Measurements from ENCODE around the gene CD300A. TPM values are rescaled to one million over a fixed set of nuclear protein-coding genes. Genes with fewer than 3 reads are reported as not detected.

The CD300A gene
- total and polyA plus RNA-seq, 2 donors (not counting 3 experiments of a cell fraction or from before 2014, with no cell fraction given), result not detected

DNA sequence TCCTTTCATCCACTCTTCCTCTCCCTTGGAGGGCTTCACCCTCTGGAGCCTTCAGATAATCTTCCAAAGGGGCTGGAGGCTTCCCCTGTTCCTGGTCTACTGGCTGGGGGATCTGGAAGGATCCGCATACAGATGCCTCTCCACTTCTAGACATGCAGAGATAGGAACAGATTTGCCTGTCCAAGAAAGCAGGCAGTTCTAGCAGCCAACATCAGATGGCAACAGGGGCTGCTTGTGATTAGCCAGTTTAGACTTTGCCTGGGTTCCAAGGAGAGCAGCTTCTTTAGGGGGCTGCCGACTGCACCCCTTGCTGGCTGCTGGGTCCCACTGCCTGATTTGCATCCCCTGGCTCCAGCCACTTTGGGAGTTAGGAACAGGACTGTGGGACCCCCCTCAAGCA, 6.2 kb upstream of the CD300A start:
- TF ChIP-seq MYC (IDR thresholded peaks at IDR 0.05; ENCODE audit: low read depth, low read length), result no peak
- no peak for TF ChIP-seq JUN (IDR thresholded peaks at IDR 0.05; ENCODE audit: borderline replicate concordance, insufficient read depth, insufficient read length, low read depth)
- TF ChIP-seq, protein P1, sequence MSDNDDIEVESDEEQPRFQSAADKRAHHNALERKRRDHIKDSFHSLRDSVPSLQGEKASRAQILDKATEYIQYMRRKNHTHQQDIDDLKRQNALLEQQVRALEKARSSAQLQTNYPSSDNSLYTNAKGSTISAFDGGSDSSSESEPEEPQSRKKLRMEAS (IDR thresholded peaks at IDR 0.05; ENCODE audit: insufficient read depth, insufficient read length), result no peak
- no peak for TF ChIP-seq GATA2 (IDR thresholded peaks at IDR 0.05; ENCODE audit: insufficient read depth, insufficient read length, low read depth, low read length)
- TF ChIP-seq POLR2AphosphoS5 (IDR thresholded peaks at IDR 0.05; ENCODE audit: insufficient read depth, low read depth, low read length), result no peak
- Histone ChIP-seq H3K27ac (ENCODE audit: insufficient read depth, low read depth, low read length) (no peak overlapping the region), H3K4me2 (ENCODE audit: insufficient read depth, low read length) (no peak overlapping the region), H3K36me3 (ENCODE audit: control insufficient read depth in 2 of 2, extremely low read depth in 1 of 2, insufficient read depth in 2 of 2, low read length in 2 of 2) (no peaks in the 10 kb centered on the region), H3K9me1 (replicated peaks; ENCODE audit: control insufficient read depth, extremely low read depth, insufficient read depth, low read length) (no peaks in the 10 kb centered on the region), H4K20me1 (replicated peaks; ENCODE audit: control insufficient read depth, extremely low read depth, insufficient read depth, low read length) (no peaks in the 10 kb centered on the region), H3K9ac (replicated peaks; ENCODE audit: extremely low read depth, insufficient read depth, low read length) (no peak overlapping the region), H3K9me3 (replicated peaks; ENCODE audit: control insufficient read depth, insufficient read depth, low read length) (no peaks in the 10 kb centered on the region), H3K79me2 (ENCODE audit: control insufficient read depth, insufficient read depth, low read length) (no peaks in the 10 kb centered on the region), H3K4me1 (ENCODE audit: control insufficient read depth, extremely low read depth, insufficient read depth, low read length) (no peaks in the 10 kb centered on the region), H3K27me3 (ENCODE audit: control insufficient read depth in 2 of 2, insufficient read depth in 2 of 2, low read length in 2 of 2) (no peaks in the 10 kb centered on the region), H2AFZ (ENCODE audit: low read depth, low read length) (no peak overlapping the region), H3K4me3 (replicated peaks in 1 of 3; ENCODE audit: insufficient read depth in 1 of 3, low read depth in 1 of 3, low read length in 3 of 3) (no peak overlapping the region)
- no TSS peak for BruUV-seq (replicated peaks)
- POLR2A ChIA-PET, result no interaction called here
- intact Hi-C loops (cut with micrococcal nuclease), result no loop called here
- FAIRE-seq, result no peak
- CTCF ChIA-PET, result interaction anchor here (0.7 to 9.2 kb wide), 2 partner anchors 80 to 245 kb away, joined by 3 to 221 read pairs; no protein-coding TSS in a partner anchor
- DNase-seq (ENCODE audit: low read depth, low spot score), result no peak
- dilution Hi-C loops (cut with MboI; ENCODE audit: extremely low pct_ligation_motif_present, low sequenced_read_pairs), result no loop called here

DNA sequence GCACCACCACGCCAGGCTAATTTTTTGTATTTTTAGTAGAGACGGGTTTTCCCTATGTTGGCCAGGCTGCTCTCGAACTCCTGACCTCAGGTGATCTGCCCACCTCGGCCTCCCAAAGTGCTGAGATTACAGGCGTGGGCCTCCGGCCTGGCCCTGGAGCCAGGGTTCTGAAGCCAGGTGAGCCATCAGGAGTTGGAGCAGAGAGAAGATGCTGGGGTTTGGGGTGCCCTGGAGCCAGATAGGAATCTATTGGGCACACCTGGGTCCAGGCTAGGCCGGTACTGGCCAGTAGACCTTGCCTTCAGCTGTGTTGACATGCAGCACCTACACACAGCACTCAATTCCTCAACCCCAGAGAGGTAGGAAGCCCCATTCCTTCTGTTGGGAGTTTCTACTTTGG, 5.4 kb upstream of the CD300A start:
- dilution Hi-C loops (cut with MboI; ENCODE audit: extremely low pct_ligation_motif_present, low sequenced_read_pairs), result no loop called here
- ChIA-PET POLR2A (interaction anchor here (0.7 kb wide), 2 partner anchors 55 to 162 kb away, joined by 3 to 5 read pairs; no protein-coding TSS in a partner anchor), CTCF (interaction anchor here (9.2 kb wide), 1 partner anchor 81 kb away, joined by 221 read pairs; no protein-coding TSS in a partner anchor)
- BruUV-seq (replicated peaks), result no TSS peak
- Histone ChIP-seq H3K4me3 (replicated peaks in 1 of 3; ENCODE audit: insufficient read depth in 1 of 3, low read depth in 1 of 3, low read length in 3 of 3) (no peak overlapping the region), H3K9me3 (replicated peaks; ENCODE audit: control insufficient read depth, insufficient read depth, low read length) (no peaks in the 10 kb centered on the region), H3K9ac (replicated peaks; ENCODE audit: extremely low read depth, insufficient read depth, low read length) (no peak overlapping the region), H3K4me2 (ENCODE audit: insufficient read depth, low read length) (no peak overlapping the region), H2AFZ (ENCODE audit: low read depth, low read length) (no peak overlapping the region), H3K79me2 (ENCODE audit: control insufficient read depth, insufficient read depth, low read length) (no peaks in the 10 kb centered on the region), H3K4me1 (ENCODE audit: control insufficient read depth, extremely low read depth, insufficient read depth, low read length) (no peaks in the 10 kb centered on the region), H4K20me1 (replicated peaks; ENCODE audit: control insufficient read depth, extremely low read depth, insufficient read depth, low read length) (no peaks in the 10 kb centered on the region), H3K27me3 (ENCODE audit: control insufficient read depth in 2 of 2, insufficient read depth in 2 of 2, low read length in 2 of 2) (no peaks in the 10 kb centered on the region), H3K36me3 (ENCODE audit: control insufficient read depth in 2 of 2, extremely low read depth in 1 of 2, insufficient read depth in 2 of 2, low read length in 2 of 2) (no peaks in the 10 kb centered on the region), H3K27ac (ENCODE audit: insufficient read depth, low read depth, low read length) (no peak overlapping the region), H3K9me1 (replicated peaks; ENCODE audit: control insufficient read depth, extremely low read depth, insufficient read depth, low read length) (no peaks in the 10 kb centered on the region)
- intact Hi-C loops (cut with micrococcal nuclease), result no loop called here
- DNase-seq (ENCODE audit: low read depth, low spot score), result no peak
- no peak for FAIRE-seq
- TF ChIP-seq, protein P1 (IDR thresholded peaks at IDR 0.05; ENCODE audit: insufficient read depth, insufficient read length), result no peak
- TF ChIP-seq MYC (IDR thresholded peaks at IDR 0.05; ENCODE audit: low read depth, low read length) (no peak), GATA2 (IDR thresholded peaks at IDR 0.05; ENCODE audit: insufficient read depth, insufficient read length, low read depth, low read length) (no peak), POLR2AphosphoS5 (IDR thresholded peaks at IDR 0.05; ENCODE audit: insufficient read depth, low read depth, low read length) (no peak), POLR2A (IDR thresholded peaks at IDR 0.05; ENCODE audit: low read depth, low read length) (no peak), FOS (IDR thresholded peaks at IDR 0.05; ENCODE audit: borderline replicate concordance, insufficient read depth, low read length) (no peak), EZH2 (IDR thresholded peaks at IDR 0.05; ENCODE audit: borderline replicate concordance, low read depth, low read length, severe bottlenecking) (no peak), JUN (IDR thresholded peaks at IDR 0.05; ENCODE audit: borderline replicate concordance, insufficient read depth, insufficient read length, low read depth) (no peak)
- TF ChIP-seq, protein P2, sequence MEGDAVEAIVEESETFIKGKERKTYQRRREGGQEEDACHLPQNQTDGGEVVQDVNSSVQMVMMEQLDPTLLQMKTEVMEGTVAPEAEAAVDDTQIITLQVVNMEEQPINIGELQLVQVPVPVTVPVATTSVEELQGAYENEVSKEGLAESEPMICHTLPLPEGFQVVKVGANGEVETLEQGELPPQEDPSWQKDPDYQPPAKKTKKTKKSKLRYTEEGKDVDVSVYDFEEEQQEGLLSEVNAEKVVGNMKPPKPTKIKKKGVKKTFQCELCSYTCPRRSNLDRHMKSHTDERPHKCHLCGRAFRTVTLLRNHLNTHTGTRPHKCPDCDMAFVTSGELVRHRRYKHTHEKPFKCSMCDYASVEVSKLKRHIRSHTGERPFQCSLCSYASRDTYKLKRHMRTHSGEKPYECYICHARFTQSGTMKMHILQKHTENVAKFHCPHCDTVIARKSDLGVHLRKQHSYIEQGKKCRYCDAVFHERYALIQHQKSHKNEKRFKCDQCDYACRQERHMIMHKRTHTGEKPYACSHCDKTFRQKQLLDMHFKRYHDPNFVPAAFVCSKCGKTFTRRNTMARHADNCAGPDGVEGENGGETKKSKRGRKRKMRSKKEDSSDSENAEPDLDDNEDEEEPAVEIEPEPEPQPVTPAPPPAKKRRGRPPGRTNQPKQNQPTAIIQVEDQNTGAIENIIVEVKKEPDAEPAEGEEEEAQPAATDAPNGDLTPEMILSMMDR (IDR thresholded peaks at IDR 0.05; ENCODE audit: extremely low read depth in 1 of 2, insufficient read depth in 1 of 2, low read depth in 1 of 2, low read length in 2 of 2), result no peak

All from endothelial cell of umbilical vein (primary cell).